AG09319 (cell line): ENCODE results near the gene PAXIP1.
"Not testable (repeated sequence)": the region's sequence is repeated elsewhere in the genome, so short reads cannot be mapped to it uniquely, and the experiment has no call there.

Experiments
- DNase-seq: peaks from one replicate; pipeline ENCODE4 v3.0.0-alpha.2; 2010; ENCODE audit warnings: low read depth; ENCODE audit errors: extremely low read depth
- CTCF ChIP-seq: IDR thresholded peaks from 2 replicates; pipeline ENCODE4 v1.5.1; 2011; ENCODE audit warnings: low read depth, mild to moderate bottlenecking, inconsistent platforms, low read length, moderate library complexity

Gene PAXIP1

GRCh38 chr7:154928136-154929005, 74.6 kb downstream of the PAXIP1 start:
- peak; percentile 90 for DNase-seq
- no peak for TF ChIP-seq CTCF

DNA sequence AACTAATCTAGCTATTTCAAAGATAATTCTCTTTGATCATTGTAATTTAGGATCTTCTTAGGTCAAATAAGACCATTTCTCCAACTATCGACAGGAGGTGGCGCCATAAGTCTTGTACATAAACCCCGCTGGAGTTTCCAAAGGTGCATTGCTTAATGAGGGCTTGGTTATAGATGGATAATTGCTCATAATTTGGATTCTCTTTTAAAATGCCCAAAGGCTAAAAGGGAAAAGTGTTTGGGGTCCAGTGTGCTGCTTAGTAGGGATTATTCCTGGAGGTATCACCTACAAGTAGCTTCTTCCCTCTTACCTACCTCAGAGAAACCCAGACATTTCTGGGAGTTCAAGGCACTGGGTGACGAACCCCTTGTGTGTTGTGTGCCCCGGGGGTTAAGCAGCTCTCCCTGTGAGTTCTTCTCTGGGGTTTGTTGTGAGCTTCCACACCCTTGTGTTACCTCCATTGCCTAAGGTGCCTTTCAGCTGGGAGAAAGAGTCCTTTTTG, 75.2 kb downstream of the PAXIP1 start:
- peak; percentile 81 for DNase-seq

GRCh38 chr7:154922472-154922871, 80.5 kb downstream of the PAXIP1 start:
- DNase-seq, result not testable (repeated sequence)

More for the DNA sequence above, 75.2 kb downstream of the PAXIP1 start:
- TF ChIP-seq CTCF, result peak; percentile 65

DNA sequence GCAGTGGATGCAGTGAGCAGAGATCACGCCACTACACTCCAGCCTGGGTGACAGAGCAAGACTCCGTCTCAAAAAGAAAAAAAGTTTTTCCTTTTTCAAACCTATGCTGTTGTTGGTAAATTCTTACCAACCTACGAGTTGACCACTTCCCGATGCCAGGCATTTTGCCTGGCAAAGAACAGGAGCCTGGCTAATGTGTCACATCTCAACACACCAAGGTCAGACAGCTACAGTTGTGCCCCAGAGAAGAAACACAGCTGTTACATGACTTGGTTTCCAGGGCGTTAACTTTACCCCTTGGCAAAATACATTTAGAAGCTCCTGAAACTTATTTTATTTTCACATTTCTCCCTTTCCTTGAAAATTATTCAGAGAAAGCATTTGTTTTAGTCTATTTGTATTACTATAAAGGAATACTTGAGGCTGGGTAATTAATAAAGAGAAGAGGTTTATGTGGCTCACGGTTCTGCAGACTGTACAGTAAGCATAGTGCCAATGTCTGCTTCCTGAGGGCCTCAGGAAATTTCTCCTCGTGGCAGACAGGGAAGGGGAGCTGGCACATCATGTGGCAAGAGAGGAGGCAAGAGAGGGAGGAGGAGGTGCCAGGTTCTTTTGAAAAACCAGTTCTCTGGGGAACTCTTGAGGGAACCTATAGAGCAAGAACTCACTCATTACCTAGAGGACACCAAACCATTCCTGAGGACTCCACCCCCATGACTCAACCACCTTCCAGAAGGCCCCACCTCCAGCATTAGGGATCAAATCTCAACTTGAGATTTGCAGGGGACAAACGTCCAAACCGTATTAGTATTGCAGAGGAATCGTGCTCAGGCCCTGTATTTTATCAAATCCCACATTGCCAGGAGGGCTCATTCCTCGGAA, 83.3 kb downstream of the PAXIP1 start:
- DNase-seq, result no peak
- no peak for TF ChIP-seq CTCF

DNA sequence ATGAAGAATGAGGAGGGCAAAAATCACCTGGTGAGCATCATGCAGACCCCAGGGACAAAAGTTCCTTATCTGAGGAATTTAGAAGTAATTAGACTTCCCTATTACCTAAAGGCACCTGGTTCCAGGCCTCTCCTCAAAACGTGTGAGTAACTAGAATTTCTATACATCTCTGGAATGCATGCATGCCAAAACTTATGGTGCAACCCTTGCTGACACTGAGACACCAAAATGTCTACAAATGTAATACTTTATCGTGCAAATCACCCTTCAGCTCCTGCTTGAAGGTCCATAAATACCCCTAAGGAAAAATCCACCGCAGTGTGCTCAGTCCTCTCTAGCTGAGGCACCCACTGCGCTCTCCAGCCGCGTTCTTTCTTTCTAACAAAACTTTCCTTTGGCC, 84.2 kb downstream of the PAXIP1 start:
- DNase-seq, result no peak
- no peak for TF ChIP-seq CTCF

- DNase-seq, result no peak
- TF ChIP-seq CTCF, result no peak
These were observed 84.7 kb downstream of the PAXIP1 start for GRCh38 chr7:154918266-154918665.

- TF ChIP-seq CTCF, result no peak
- no peak for DNase-seq
These were observed 85.1 kb downstream of the PAXIP1 start for GRCh38 chr7:154917808-154918160.
